OCI-LY3 (cell line): ENCODE results near the gene DNASE1L1.

Source experiments
- EZH2phosphoT487 ChIP-seq: fragments of 200-600 bp; shearing (Covaris generic); IDR thresholded peaks from 2 replicates; pipeline ENCODE4 v1.6.1; 2018; ENCODE audit warnings: antibody characterized with exemption, mixed run types, low read depth
- TF ChIP-seq, protein P1 (sequence below): fragments of 200-600, 300-600 bp; sonication (generic); IDR thresholded peaks from 2 replicates; pipeline ENCODE4 v1.5.1; 2014; ENCODE audit warnings: antibody characterized with exemption, low read length, low read depth

DNA sequence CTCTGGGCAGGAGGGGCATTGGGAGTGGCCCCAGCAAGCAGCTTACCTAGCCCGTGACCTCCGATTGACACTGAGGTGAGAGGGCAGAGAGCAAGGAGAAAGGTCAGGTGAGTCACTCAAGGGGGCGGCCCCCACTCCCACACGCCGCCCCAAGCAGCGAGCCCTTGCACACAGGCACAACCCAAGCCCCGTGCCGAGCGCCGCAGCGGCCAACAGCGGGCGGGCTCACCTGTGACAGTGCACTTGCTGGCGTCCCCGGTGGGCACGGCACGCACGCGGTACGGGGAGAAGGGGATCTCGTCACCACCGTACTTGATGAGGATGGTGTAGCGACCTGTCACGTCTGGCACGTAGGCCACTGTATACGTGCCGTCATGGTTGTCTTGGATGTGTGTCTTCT lies 51.8 kb downstream of the DNASE1L1 start:
- TF ChIP-seq, protein P1, sequence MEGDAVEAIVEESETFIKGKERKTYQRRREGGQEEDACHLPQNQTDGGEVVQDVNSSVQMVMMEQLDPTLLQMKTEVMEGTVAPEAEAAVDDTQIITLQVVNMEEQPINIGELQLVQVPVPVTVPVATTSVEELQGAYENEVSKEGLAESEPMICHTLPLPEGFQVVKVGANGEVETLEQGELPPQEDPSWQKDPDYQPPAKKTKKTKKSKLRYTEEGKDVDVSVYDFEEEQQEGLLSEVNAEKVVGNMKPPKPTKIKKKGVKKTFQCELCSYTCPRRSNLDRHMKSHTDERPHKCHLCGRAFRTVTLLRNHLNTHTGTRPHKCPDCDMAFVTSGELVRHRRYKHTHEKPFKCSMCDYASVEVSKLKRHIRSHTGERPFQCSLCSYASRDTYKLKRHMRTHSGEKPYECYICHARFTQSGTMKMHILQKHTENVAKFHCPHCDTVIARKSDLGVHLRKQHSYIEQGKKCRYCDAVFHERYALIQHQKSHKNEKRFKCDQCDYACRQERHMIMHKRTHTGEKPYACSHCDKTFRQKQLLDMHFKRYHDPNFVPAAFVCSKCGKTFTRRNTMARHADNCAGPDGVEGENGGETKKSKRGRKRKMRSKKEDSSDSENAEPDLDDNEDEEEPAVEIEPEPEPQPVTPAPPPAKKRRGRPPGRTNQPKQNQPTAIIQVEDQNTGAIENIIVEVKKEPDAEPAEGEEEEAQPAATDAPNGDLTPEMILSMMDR: no peak
- no peak for TF ChIP-seq EZH2phosphoT487
